HEK293 (cell line): Measurements from ENCODE around the gene RBM18.

Source experiments
- CTCF ChIA-PET: fragments of 350-600 bp; formaldehyde crosslinking; extraction: SDS; loops from one replicate; lab custom pipeline; 2021; ENCODE audit warnings: antibody characterized with exemption; lab: Yijun Ruan, JAX
- POLR2A ChIA-PET: fragments of 300-600 bp; formaldehyde crosslinking; extraction: SDS; loops from one replicate; lab custom pipeline; 2020; ENCODE audit warnings: antibody characterized with exemption, inconsistent platforms; lab: Yijun Ruan, JAX
- H3K27ac ChIP-seq: fragments of 200-500 bp; sonication (Bioruptor generic); 2 replicates; pipeline ENCODE4 v1.5.1; 2014; ENCODE audit warnings: low read depth, low read length, control low read depth, inconsistent platforms; ENCODE audit errors: extremely low read depth
- H3K36me3 ChIP-seq, 2 experiments: fragments of 200-500 bp in 1 of 2; sonication (Bioruptor generic) in 1 of 2; 1 replicate in 1 of 2; 2 replicates in 1 of 2; pipeline ENCODE4 v1.5.1; 2014 to 2017; ENCODE audit warnings: inconsistent platforms in 2 of 2, low read length in 2 of 2; ENCODE audit not compliant: control insufficient read depth in 2 of 2, insufficient read depth in 1 of 2
- H3K4me1 ChIP-seq: fragments of 200-500 bp; sonication (Bioruptor generic); 2 replicates; pipeline ENCODE4 v1.5.1; 2014; ENCODE audit warnings: mild to moderate bottlenecking, low read length, inconsistent platforms; ENCODE audit not compliant: control insufficient read depth, insufficient read depth
- H3K4me3 ChIP-seq: 2 replicates; pipeline ENCODE4 v1.5.1; 2011; ENCODE audit warnings: low read depth, mild to moderate bottlenecking, control low read depth, low read length, moderate library complexity
- H3K9me3 ChIP-seq: fragments of 200-500 bp; sonication (Bioruptor generic); 2 replicates; pipeline ENCODE4 v1.5.1; 2014; ENCODE audit warnings: low read depth, low read length, inconsistent platforms; ENCODE audit not compliant: control insufficient read depth, insufficient read depth
- HOXA7 ChIP-seq: sonication (generic); formaldehyde crosslinking; IDR thresholded peaks from 2 replicates; pipeline ENCODE4 v1.8.1; 2022; ENCODE audit warnings: missing genetic modification reagents, borderline replicate concordance
- KLF10 ChIP-seq: fragments of 450-650 bp; IDR thresholded peaks from 2 replicates; pipeline ENCODE4 v1.5.1; 2018; ENCODE audit warnings: missing biosample characterization, mild to moderate bottlenecking, missing genetic modification characterization
- KLF16 ChIP-seq: fragments of 450-650 bp; formaldehyde crosslinking; IDR thresholded peaks from 2 replicates; pipeline ENCODE4 v1.5.1; 2017; ENCODE audit warnings: missing biosample characterization, missing genetic modification characterization
- PRDM1 ChIP-seq: fragments of 450-650 bp; formaldehyde crosslinking; IDR thresholded peaks from 2 replicates; pipeline ENCODE4; 2016; ENCODE audit warnings: missing biosample characterization, missing genetic modification characterization
- SCRT1 ChIP-seq: fragments of 450-650 bp; formaldehyde crosslinking; IDR thresholded peaks from 2 replicates; pipeline ENCODE4 v1.5.1; 2016; ENCODE audit warnings: missing biosample characterization, missing genetic modification characterization, borderline replicate concordance
- SP2 ChIP-seq: fragments of 450-650 bp; formaldehyde crosslinking; IDR thresholded peaks from 2 replicates; pipeline ENCODE4 v1.5.1; 2016; ENCODE audit warnings: missing biosample characterization, missing genetic modification characterization
- WT1 ChIP-seq: fragments of 450-650 bp; formaldehyde crosslinking; IDR thresholded peaks from 2 replicates; pipeline ENCODE4 v1.5.1; 2016; ENCODE audit warnings: missing biosample characterization, missing genetic modification characterization
- ZFP69B ChIP-seq: fragments of 450-650 bp; formaldehyde crosslinking; IDR thresholded peaks from 2 replicates; pipeline ENCODE4 v1.5.1; 2016; ENCODE audit warnings: missing biosample characterization, missing genetic modification characterization
- ZNF239 ChIP-seq: fragments of 450-650 bp; formaldehyde crosslinking; IDR thresholded peaks from 2 replicates; pipeline ENCODE4 v1.5.1; 2016; ENCODE audit warnings: missing biosample characterization, missing genetic modification characterization
- ZNF266 ChIP-seq: fragments of 450-650 bp; formaldehyde crosslinking; IDR thresholded peaks from 2 replicates; pipeline ENCODE4 v1.5.1; 2016; ENCODE audit warnings: missing biosample characterization, missing genetic modification characterization, low read depth
- ZNF274 ChIP-seq, 2 experiments: fragments of 200-500 bp in 1 of 2; fragments of 450-650 bp in 1 of 2; sonication (Bioruptor generic) in 1 of 2; formaldehyde crosslinking in 1 of 2; IDR thresholded peaks; 2 replicates each; pipeline versions ENCODE4 v1.5.1 to v1.6.1; 2014 to 2016; ENCODE audit warnings: borderline replicate concordance in 1 of 2, inconsistent platforms in 1 of 2, low read length in 1 of 2, missing biosample characterization in 1 of 2, missing genetic modification characterization in 1 of 2
- ZNF311 ChIP-seq: fragments of 450-650 bp; formaldehyde crosslinking; IDR thresholded peaks from 2 replicates; pipeline ENCODE4 v1.5.1; 2017; ENCODE audit warnings: missing biosample characterization, missing genetic modification characterization, borderline replicate concordance
- ZNF416 ChIP-seq: fragments of 450-650 bp; formaldehyde crosslinking; IDR thresholded peaks from 2 replicates; pipeline ENCODE4 v1.5.1; 2016; ENCODE audit warnings: missing biosample characterization, missing genetic modification characterization
- ZNF423 ChIP-seq: fragments of 450-650 bp; formaldehyde crosslinking; IDR thresholded peaks from 2 replicates; pipeline ENCODE4 v1.5.1; 2016; ENCODE audit warnings: missing biosample characterization, missing genetic modification characterization
- ZNF544 ChIP-seq: fragments of 450-650 bp; formaldehyde crosslinking; IDR thresholded peaks from 2 replicates; pipeline ENCODE4 v1.5.0; 2017; ENCODE audit warnings: missing biosample characterization, missing genetic modification characterization
- ZNF664 ChIP-seq: fragments of 450-650 bp; formaldehyde crosslinking; IDR thresholded peaks from 2 replicates; pipeline ENCODE4 v1.5.1; 2016; ENCODE audit warnings: missing biosample characterization, missing genetic modification characterization
- ZNF707 ChIP-seq: fragments of 450-650 bp; formaldehyde crosslinking; IDR thresholded peaks from 2 replicates; pipeline ENCODE4 v1.5.1; 2016; ENCODE audit warnings: missing biosample characterization, missing genetic modification characterization
- ZSCAN30 ChIP-seq: fragments of 450-650 bp; IDR thresholded peaks from 2 replicates; pipeline ENCODE4 v1.5.1; 2018; ENCODE audit warnings: missing biosample characterization, mild to moderate bottlenecking, missing genetic modification characterization, moderate library complexity
- TF ChIP-seq, protein P1 (sequence below): fragments of 450-650 bp; formaldehyde crosslinking; IDR thresholded peaks from 2 replicates; pipeline ENCODE4 v1.5.1; 2016; ENCODE audit warnings: missing biosample characterization, missing genetic modification characterization
- TF ChIP-seq, protein P2 (sequence below): fragments of 450-650 bp; formaldehyde crosslinking; IDR thresholded peaks from 2 replicates; pipeline ENCODE4 v1.5.1; 2016; ENCODE audit warnings: missing biosample characterization, missing genetic modification characterization, borderline replicate concordance

Gene RBM18

DNA sequence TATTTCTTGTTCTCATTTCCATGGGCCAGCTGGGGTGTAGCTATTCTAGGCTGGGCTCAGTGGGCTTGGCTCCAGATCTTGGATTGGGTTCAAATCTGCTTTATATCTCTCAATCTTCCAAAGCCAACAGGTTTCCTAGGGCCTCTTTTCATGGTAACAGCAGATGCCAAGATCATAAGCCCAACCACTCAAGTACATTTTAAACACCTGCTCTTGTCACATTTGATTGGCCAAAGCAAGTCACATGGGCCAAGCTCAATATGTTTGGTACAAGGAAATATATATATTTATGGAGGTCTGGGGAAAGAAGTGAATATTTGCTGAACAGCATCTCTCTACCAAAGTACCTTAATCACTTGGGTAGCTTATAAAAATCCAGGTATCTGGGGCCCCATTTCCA, 49.5 kb upstream of the RBM18 start:
- peaks cover 4 to 65% of the 10 kb centered on the region in 2 experiments; a peak in 2 of 3 replicates for H3K36me3 ChIP-seq
- POLR2A ChIA-PET = no interaction called here
- CTCF ChIA-PET = interaction anchor here (1.3 kb wide), 1 partner anchor 215 kb away, joined by 3 read pairs; no protein-coding TSS in a partner anchor
- H3K9me3 ChIP-seq = no peaks in the 10 kb centered on the region
- H3K4me3 ChIP-seq = no peak overlapping the region
- H3K27ac ChIP-seq = no peak overlapping the region
- TF ChIP-seq ZNF239 (tag by site-specific recombination) (no peak), SP2 (tag by site-specific recombination) (no peak), HOXA7 (CRISPR knock-in tag) (no peak), ZNF416 (tag by site-specific recombination) (no peak), ZNF544 (tag by site-specific recombination) (no peak)
- TF ChIP-seq, protein P1, sequence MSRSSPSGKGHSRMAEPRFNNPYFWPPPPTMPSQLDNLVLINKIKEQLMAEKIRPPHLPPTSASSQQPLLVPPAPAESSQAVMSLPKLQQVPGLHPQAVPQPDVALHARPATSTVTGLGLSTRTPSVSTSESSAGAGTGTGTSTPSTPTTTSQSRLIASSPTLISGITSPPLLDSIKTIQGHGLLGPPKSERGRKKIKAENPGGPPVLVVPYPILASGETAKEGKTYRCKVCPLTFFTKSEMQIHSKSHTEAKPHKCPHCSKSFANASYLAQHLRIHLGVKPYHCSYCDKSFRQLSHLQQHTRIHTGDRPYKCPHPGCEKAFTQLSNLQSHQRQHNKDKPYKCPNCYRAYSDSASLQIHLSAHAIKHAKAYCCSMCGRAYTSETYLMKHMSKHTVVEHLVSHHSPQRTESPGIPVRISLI (tag by site-specific recombination) = no peak
- H3K4me1 ChIP-seq = no peaks in the 10 kb centered on the region

DNA sequence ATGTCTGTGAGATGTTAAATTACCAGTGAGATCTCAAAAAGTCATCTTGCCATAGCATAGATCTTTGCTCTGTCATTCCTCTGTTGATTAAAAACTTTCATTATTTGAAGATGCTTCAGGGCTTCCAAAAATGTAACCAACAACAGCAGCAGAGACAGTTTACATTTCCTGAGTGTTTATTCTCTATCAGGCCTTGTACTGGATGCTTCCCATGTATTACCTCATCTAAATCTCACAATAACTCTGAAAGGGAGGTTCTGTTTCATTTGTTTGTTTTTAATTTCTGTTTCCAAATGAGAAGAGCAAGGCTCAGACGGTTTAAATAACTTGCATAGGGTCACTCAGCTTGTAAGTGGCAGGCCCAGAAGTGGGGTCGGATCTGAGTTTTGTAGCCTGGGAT, 45.2 kb upstream of the RBM18 start:
- CTCF ChIA-PET = interaction anchor here (1.0 kb wide), 1 partner anchor 211 kb away, joined by 5 read pairs; no protein-coding TSS in a partner anchor
- Histone ChIP-seq H3K27ac (no peak overlapping the region), H3K36me3 (peaks cover 8 to 83% of the 10 kb centered on the region in 2 experiments; a peak in 2 of 3 replicates), H3K4me1 (no peaks in the 10 kb centered on the region), H3K4me3 (no peak overlapping the region), H3K9me3 (no peaks in the 10 kb centered on the region)
- POLR2A ChIA-PET = interaction anchor here (0.6 kb wide), 1 partner anchor 42 kb away, joined by 3 read pairs; no protein-coding TSS in a partner anchor
- no peak for TF ChIP-seq ZSCAN30
- TF ChIP-seq ZNF664 = 0 out of 2 replicates have a peak, but pooled peaks have one; percentile 46

DNA sequence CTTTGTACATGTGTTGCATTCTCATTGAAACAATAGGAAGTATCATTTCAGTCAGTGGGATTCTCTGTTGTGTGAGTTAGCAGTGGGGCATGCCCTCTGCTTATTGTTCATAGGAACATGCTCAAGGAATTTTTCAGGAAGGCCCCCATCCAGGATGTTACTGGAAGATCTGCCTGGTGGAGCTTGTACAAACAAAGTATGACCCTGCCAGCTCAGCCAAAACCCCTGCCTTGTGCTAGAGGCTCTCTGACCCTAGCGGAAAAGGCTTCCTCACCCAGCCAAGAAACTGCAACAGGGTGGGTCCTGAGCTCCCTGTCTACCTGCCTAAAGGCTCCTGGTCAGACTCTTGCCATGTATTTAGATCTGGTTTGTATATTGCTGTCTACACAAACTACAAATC, 43.3 kb upstream of the RBM18 start:
- no peak for TF ChIP-seq ZNF274 (IDR thresholded peaks at IDR 0.05; ENCODE audit: low read length)
- no peak for TF ChIP-seq ZNF274 (tag by site-specific recombination; IDR thresholded peaks at IDR 0.05; ENCODE audit: borderline replicate concordance)
- no peak for TF ChIP-seq ZNF423
- TF ChIP-seq ZNF239 (tag by site-specific recombination) = no peak
- no peak for TF ChIP-seq ZNF266 (tag by site-specific recombination)
- TF ChIP-seq ZFP69B (tag by site-specific recombination) = no peak
- TF ChIP-seq ZNF707 (tag by site-specific recombination) = no peak
- no peak for TF ChIP-seq PRDM1 (tag by site-specific recombination)
- TF ChIP-seq WT1 (tag by site-specific recombination) = no peak
- TF ChIP-seq KLF16 = no peak
- no peak for TF ChIP-seq SCRT1
- TF ChIP-seq, protein P2, sequence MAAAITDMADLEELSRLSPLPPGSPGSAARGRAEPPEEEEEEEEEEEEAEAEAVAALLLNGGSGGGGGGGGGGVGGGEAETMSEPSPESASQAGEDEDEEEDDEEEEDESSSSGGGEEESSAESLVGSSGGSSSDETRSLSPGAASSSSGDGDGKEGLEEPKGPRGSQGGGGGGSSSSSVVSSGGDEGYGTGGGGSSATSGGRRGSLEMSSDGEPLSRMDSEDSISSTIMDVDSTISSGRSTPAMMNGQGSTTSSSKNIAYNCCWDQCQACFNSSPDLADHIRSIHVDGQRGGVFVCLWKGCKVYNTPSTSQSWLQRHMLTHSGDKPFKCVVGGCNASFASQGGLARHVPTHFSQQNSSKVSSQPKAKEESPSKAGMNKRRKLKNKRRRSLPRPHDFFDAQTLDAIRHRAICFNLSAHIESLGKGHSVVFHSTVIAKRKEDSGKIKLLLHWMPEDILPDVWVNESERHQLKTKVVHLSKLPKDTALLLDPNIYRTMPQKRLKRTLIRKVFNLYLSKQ (tag by site-specific recombination) = no peak
- no peak for TF ChIP-seq KLF10 (tag by site-specific recombination)
- no peak for TF ChIP-seq ZNF311 (tag by site-specific recombination)
- Histone ChIP-seq H3K4me3 (no peak overlapping the region), H3K4me1 (no peaks in the 10 kb centered on the region), H3K9me3 (no peaks in the 10 kb centered on the region), H3K27ac (no peak overlapping the region), H3K36me3 (peaks cover 4 to 77% of the 10 kb centered on the region in 2 experiments; a peak in 2 of 3 replicates)
- CTCF ChIA-PET = interaction anchor here (0.7 to 1.8 kb wide), 3 partner anchors 25 to 185 kb away, joined by 3 to 5 read pairs (median 4); partner anchors contain the start of genes MRRF and RBM18
- POLR2A ChIA-PET = interaction anchor here (0.7 kb wide), 1 partner anchor 180 kb away, joined by 4 read pairs; no protein-coding TSS in a partner anchor
